HG03103 (cell line): ENCODE data around the gene LCA5L.

Experiments used
- ATAC-seq: cut with Tn5 transposase; IDR thresholded peaks from one replicate; pipeline ENCODE4 v1.9.1; 2021; ENCODE audit warnings: low read depth; ENCODE audit not compliant: unreplicated experiment

LCA5L gene

GRCh38 chr21:39363607-39364555, 81.7 kb downstream of the LCA5L start:
- ATAC-seq = no peak

GRCh38 chr21:39362733-39363132, 82.8 kb downstream of the LCA5L start:
- ATAC-seq = no peak

GRCh38 chr21:39359382-39359781, 86.2 kb downstream of the LCA5L start:
- no peak for ATAC-seq
